HL-60 (cell line): Measurements from ENCODE around the gene KIZ.
"Not testable (repeated sequence)": the region's sequence is repeated elsewhere in the genome, so short reads cannot be mapped to it uniquely, and the experiment has no call there.

Experiments used
- DNase-seq, 2 experiments: peaks; one replicate each; pipeline ENCODE4 v3.0.0-alpha.2; 2010 to 2020; ENCODE audit warnings: low read depth in 1 of 2, low spot score in 1 of 2
- H3K27ac ChIP-seq: fragments of 250-450 bp; sonication (Bioruptor Pico); replicated peaks from 2 replicates; pipeline ENCODE4 v1.5.1; 2020; ENCODE audit warnings: mild to moderate bottlenecking, moderate library complexity
- H3K27me3 ChIP-seq: fragments of 250-450 bp; sonication (Bioruptor Pico); 2 replicates; pipeline ENCODE4 v1.5.1; 2021; ENCODE audit warnings: mild to moderate bottlenecking, moderate library complexity; ENCODE audit not compliant: insufficient read depth, poor library complexity, severe bottlenecking
- H3K4me3 ChIP-seq: replicated peaks from 2 replicates; pipeline ENCODE4 v1.5.1; 2011; ENCODE audit warnings: mild to moderate bottlenecking, control low read depth, low read length; ENCODE audit not compliant: insufficient read depth
- CTCF ChIP-seq: IDR thresholded peaks from one replicate; pipeline ENCODE4 v1.5.1; 2011; ENCODE audit warnings: low read length, control low read depth, inconsistent platforms; ENCODE audit not compliant: insufficient read depth
- GABPA ChIP-seq: IDR thresholded peaks from 2 replicates; pipeline ENCODE4 v1.6.1; 2012; ENCODE audit warnings: low read depth
- POLR2AphosphoS5 ChIP-seq: IDR thresholded peaks from 2 replicates; pipeline ENCODE4 v1.6.1; 2012; ENCODE audit warnings: low read depth
- SPI1 ChIP-seq: IDR thresholded peaks from 2 replicates; pipeline ENCODE4 v1.6.1; 2012; ENCODE audit warnings: low read depth, mild to moderate bottlenecking, borderline replicate concordance
- TF ChIP-seq, protein P1 (sequence below): IDR thresholded peaks from 2 replicates; pipeline ENCODE4 v1.6.1; 2012; ENCODE audit warnings: low read depth; ENCODE audit not compliant: insufficient replicate concordance

KIZ gene

GRCh38 chr20:21246161-21246560 lies 120.3 kb downstream of the KIZ start:
- no peaks in the 10 kb centered on the region for H3K27me3 ChIP-seq
- H3K4me3 ChIP-seq, result no peak overlapping the region
- TF ChIP-seq SPI1 (no peak), CTCF (no peak)
- no peak overlapping the region for H3K27ac ChIP-seq
- no peak for DNase-seq

GRCh38 chr20:21247603-21248095 lies 121.8 kb downstream of the KIZ start:
- H3K4me3 ChIP-seq, H3K27me3 ChIP-seq, DNase-seq, H3K27ac ChIP-seq: not testable (repeated sequence)

DNA sequence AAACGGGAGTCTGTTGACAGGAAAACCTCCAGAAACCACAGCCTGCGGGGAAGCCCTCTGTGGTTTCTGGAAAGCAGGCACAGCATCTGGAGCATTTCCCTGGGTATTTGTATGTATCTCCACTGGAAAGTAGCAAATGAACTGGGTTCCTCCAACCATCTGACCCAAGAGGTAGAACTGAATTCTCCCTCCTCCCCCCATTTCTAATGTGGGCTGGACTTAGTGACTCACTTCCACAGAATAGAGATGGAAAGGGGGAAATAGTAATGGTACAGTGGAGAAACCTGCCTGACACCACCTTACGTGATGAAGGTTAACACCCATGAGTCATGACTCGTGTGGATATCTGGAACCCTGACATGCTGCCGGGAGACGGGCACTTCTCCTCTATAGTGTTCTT lies 125.4 kb downstream of the KIZ start:
- no peak for DNase-seq
- Histone ChIP-seq H3K27ac (no peak overlapping the region), H3K27me3 (no peaks in the 10 kb centered on the region), H3K4me3 (no peak overlapping the region)
- TF ChIP-seq SPI1 (no peak), GABPA (no peak), CTCF (no peak), POLR2AphosphoS5 (no peak)
- TF ChIP-seq, protein P1, sequence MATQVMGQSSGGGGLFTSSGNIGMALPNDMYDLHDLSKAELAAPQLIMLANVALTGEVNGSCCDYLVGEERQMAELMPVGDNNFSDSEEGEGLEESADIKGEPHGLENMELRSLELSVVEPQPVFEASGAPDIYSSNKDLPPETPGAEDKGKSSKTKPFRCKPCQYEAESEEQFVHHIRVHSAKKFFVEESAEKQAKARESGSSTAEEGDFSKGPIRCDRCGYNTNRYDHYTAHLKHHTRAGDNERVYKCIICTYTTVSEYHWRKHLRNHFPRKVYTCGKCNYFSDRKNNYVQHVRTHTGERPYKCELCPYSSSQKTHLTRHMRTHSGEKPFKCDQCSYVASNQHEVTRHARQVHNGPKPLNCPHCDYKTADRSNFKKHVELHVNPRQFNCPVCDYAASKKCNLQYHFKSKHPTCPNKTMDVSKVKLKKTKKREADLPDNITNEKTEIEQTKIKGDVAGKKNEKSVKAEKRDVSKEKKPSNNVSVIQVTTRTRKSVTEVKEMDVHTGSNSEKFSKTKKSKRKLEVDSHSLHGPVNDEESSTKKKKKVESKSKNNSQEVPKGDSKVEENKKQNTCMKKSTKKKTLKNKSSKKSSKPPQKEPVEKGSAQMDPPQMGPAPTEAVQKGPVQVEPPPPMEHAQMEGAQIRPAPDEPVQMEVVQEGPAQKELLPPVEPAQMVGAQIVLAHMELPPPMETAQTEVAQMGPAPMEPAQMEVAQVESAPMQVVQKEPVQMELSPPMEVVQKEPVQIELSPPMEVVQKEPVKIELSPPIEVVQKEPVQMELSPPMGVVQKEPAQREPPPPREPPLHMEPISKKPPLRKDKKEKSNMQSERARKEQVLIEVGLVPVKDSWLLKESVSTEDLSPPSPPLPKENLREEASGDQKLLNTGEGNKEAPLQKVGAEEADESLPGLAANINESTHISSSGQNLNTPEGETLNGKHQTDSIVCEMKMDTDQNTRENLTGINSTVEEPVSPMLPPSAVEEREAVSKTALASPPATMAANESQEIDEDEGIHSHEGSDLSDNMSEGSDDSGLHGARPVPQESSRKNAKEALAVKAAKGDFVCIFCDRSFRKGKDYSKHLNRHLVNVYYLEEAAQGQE, result no peak

- Histone ChIP-seq H3K27ac (no peak overlapping the region), H3K27me3 (no peaks in the 10 kb centered on the region), H3K4me3 (no peak overlapping the region)
- DNase-seq, result no peak
- TF ChIP-seq, protein P1, result no peak
- TF ChIP-seq SPI1, result no peak
- TF ChIP-seq CTCF, result no peak
- no peak for TF ChIP-seq POLR2AphosphoS5
- no peak for TF ChIP-seq GABPA
These were observed 131.3 kb downstream of the KIZ start for GRCh38 chr20:21257192-21257591.
